Esophagus squamous epithelium (tissue), 5 donors: ENCODE data around the gene CACHD1. TPM values are rescaled to one million over a fixed set of nuclear protein-coding genes. Genes with fewer than 3 reads are reported as not detected.

Source experiments
- DNase-seq: peaks from one replicate; lab custom pipeline; 2025; lab: John Stamatoyannopoulos, UW
- H3K27ac ChIP-seq, 4 donors: fragments of 200-600 bp; sonication (generic); one replicate each; pipeline ENCODE4 v1.5.1; 2016 to 2019; ENCODE audit warnings: mild to moderate bottlenecking in 1 of 4
- H3K27me3 ChIP-seq, 4 donors: fragments of 200-600 bp; sonication (generic); 1 replicate in 3 of 4; 2 replicates in 1 of 4; pipeline versions ENCODE4 v1.5.1 to v1.6.0; 2017 to 2021; ENCODE audit warnings: antibody characterized with exemption in 1 of 4
- H3K36me3 ChIP-seq, 3 donors: fragments of 200-600 bp; sonication (generic); one replicate each; pipeline ENCODE4 v1.5.1; 2016 to 2019
- H3K4me1 ChIP-seq, 3 donors: fragments of 200-600 bp; sonication (generic); one replicate each; pipeline ENCODE4 v1.5.1; 2017 to 2019
- H3K4me3 ChIP-seq, 4 donors: fragments of 200-600 bp; sonication (generic); 1 replicate in 3 of 4; 2 replicates in 1 of 4; pipeline ENCODE4 v1.5.1; 2016 to 2019; ENCODE audit warnings: mild to moderate bottlenecking in 2 of 4, moderate library complexity in 1 of 4
- H3K9me3 ChIP-seq, 3 donors: fragments of 200-600 bp; sonication (generic); one replicate each; pipeline ENCODE4 v1.5.1; 2016 to 2019
- CTCF ChIP-seq, 6 experiments: fragments of 450-650 bp in 4 of 6; fragments of 200-600 bp in 2 of 6; sonication (generic) in 2 of 6; IDR thresholded peaks; one replicate each; pipeline ENCODE4 v1.5.1; 2016 to 2019; ENCODE audit warnings: antibody characterized with exemption in 6 of 6, mild to moderate bottlenecking in 4 of 6, moderate library complexity in 4 of 6
- POLR2A ChIP-seq, 4 donors: fragments of 450-650 bp; IDR thresholded peaks; one replicate each; pipeline ENCODE4 v1.6.1; 2017; ENCODE audit warnings: antibody characterized with exemption in 4 of 4, mild to moderate bottlenecking in 4 of 4, moderate library complexity in 3 of 4
- WGBS, 2 donors: methylation state at CpG; one replicate each; pipeline ENCODE4 v1.1.5; 2018; 5-methylcytosine and 5-hydroxymethylcytosine counted together
- intact Hi-C: fragments of 100-400 bp; cut with DNase I; formaldehyde crosslinking; loops from one replicate; pipeline ENCODE4 v1.15.0; 2022
- total RNA-seq, 4 donors: library from RNA; depleted of rRNA; stranded (reverse); fragments of >200 nt; gene quantifications; one replicate each; pipeline ENCODE4 v1.1.0, GENCODE V29; 2016
- donor health status: DM: yes; HTN: yes; CAD: no.

CACHD1 gene
- total RNA-seq, 4 donors from 2014 or later: 1.9 to 14.5 (median 4.1) TPM

DNA sequence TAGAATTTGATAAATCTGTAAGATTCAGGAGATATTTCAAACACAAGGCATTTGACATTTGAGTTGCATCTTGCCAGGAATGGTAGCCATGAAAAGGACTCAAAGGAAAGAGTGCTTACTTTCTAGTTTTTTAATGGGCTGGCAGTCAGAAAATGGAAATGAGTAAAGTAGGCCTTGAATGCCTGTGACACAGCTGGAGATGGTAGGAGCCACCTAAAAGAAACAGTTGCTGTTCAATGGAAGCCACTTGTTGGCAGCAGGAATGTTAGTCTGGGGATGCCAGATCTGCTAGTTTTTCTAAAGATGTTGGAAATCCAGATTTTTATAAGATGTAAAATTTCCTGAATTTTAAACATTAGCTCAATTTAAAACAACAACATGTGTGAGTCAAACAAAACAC, 43.6 kb downstream of the CACHD1 start:
- H3K27ac ChIP-seq: peak overlapping the region; percentile 42 to 69 (median 64)
- no peak overlapping the region for H3K4me3 ChIP-seq
- DNase-seq: no peak
- H3K9me3 ChIP-seq: no peaks in the 10 kb centered on the region
- TF ChIP-seq CTCF (IDR thresholded peaks at IDR 0.05) (no peak), POLR2A (IDR thresholded peaks at IDR 0.05) (no peak)
- H3K4me1 ChIP-seq: peaks cover 5 to 76% (median 47%) of the 10 kb centered on the region in 3 donors
- H3K36me3 ChIP-seq: no peaks in the 10 kb centered on the region
- intact Hi-C loops: no loop called here
- H3K27me3 ChIP-seq: no peaks in the 10 kb centered on the region

GRCh38 chr1:64514197-64514765, 44.4 kb downstream of the CACHD1 start:
- H3K4me3 ChIP-seq: no peak overlapping the region
- H3K9me3 ChIP-seq: no peaks in the 10 kb centered on the region
- no peak for DNase-seq
- WGBS, 2 donors: 0 to 12% methylated on average over 1 of the region's 1 CpG
- H3K36me3 ChIP-seq: no peaks in the 10 kb centered on the region
- H3K27me3 ChIP-seq: no peaks in the 10 kb centered on the region
- intact Hi-C loops: no loop called here
- peak overlapping the region; percentile 42 to 69 (median 64) for H3K27ac ChIP-seq
- TF ChIP-seq CTCF (IDR thresholded peaks at IDR 0.05) (no peak), POLR2A (IDR thresholded peaks at IDR 0.05) (no peak)
- peaks cover 5 to 73% (median 47%) of the 10 kb centered on the region in 3 donors for H3K4me1 ChIP-seq

DNA sequence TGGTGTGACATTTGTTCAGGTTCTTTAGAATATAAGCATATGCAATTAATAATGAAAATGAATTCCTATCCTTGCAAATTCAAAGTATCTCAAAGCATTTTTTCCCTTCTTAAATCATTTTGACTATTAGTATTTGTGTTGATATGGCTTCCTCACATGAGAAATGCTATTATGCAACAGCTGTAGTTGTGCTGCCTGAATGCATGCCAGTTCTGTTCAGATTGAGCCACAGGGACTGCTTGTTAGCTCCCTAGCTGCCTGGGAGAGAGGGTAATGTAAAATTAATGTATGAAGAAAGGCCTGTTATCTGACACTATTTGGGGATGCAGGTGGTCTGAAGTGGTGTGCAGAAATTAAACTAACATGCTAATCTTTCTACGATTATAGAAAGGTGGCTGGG, 45.5 kb downstream of the CACHD1 start:
- Histone ChIP-seq H3K27ac (peak overlapping the region in 3 of 4 donors; percentile 61 to 69 (median 66)), H3K36me3 (no peaks in the 10 kb centered on the region), H3K4me1 (peaks cover 5 to 84% (median 53%) of the 10 kb centered on the region in 3 donors), H3K4me3 (no peak overlapping the region), H3K9me3 (no peaks in the 10 kb centered on the region), H3K27me3 (no peaks in the 10 kb centered on the region)
- TF ChIP-seq POLR2A (IDR thresholded peaks at IDR 0.05) (no peak), CTCF (IDR thresholded peaks at IDR 0.05) (no peak)
- 0% methylated on average over 1 of the region's 1 CpG for WGBS, 2 donors
- no peak for DNase-seq
- intact Hi-C loops: no loop called here

DNA sequence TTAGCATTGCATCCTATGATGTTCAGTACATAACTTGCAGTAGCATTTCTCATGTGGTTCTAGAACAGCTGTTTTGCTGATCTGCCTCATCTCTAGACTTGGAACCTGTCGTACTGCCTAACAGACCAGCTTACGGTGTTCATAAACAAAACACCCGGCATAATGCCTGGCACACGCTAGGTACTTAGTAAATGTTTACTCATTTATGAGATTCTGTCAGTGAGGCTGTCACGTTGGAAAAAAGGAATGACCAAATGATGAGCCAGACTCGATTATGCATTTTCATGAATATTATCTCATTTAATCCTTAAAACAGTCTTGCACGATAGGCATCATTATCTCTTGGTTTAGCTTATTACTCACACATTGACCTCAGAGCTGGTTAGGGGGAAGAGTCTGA, 46.4 kb downstream of the CACHD1 start:
- intact Hi-C loops: no loop called here
- TF ChIP-seq POLR2A (IDR thresholded peaks at IDR 0.05): no peak
- TF ChIP-seq CTCF (IDR thresholded peaks at IDR 0.05): no peak
- no peak for DNase-seq
- H3K4me3 ChIP-seq: no peak overlapping the region
- H3K27me3 ChIP-seq: no peaks in the 10 kb centered on the region
- H3K27ac ChIP-seq: peak overlapping the region in 2 of 4 donors; percentile 37 to 69
- no peaks in the 10 kb centered on the region for H3K9me3 ChIP-seq
- no peaks in the 10 kb centered on the region for H3K36me3 ChIP-seq
- 29 to 42% methylated on average over 7 of the region's 7 CpGs for WGBS, 2 donors
- H3K4me1 ChIP-seq: peaks cover 5 to 79% (median 53%) of the 10 kb centered on the region in 3 donors

DNA sequence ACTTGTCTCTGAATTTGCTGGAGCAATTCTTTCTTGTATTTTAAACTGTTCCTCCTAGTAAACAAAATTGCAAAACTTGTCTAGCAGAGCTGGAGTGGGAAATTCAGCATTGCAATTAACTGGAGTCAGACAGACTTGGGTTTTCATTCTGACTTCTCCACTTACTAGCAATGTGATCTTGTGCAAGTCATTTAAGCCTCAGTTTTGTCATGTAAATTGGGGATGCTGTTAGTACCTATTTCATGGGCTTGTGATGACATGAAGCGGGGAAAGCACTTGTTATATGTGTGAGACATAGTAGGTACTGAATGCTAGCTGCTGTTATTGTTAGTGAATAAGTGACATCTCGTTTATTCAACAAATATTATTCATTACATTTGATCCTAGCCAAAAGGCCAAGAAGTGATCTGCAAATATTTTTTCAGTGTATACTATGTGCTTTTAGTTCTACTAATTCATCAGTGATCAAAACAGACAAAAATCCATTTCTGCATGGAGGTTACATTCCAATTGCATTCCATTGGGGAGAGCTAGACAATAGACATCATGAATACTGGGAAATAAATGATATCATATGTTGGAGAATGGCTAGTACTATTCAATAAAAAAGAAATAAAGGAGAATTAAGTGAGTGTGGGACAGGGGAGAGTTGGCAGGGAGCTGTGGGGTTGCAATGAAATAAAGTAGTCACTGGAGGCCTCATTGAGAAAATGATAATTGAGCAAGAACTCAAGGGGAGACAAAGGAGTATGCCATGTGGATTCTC, 47.1 kb downstream of the CACHD1 start:
- Histone ChIP-seq H3K4me1 (peaks cover 5 to 72% (median 53%) of the 10 kb centered on the region in 3 donors), H3K27me3 (no peaks in the 10 kb centered on the region), H3K27ac (peak overlapping the region in 1 of 4 donors; percentile 69), H3K36me3 (no peaks in the 10 kb centered on the region), H3K9me3 (no peaks in the 10 kb centered on the region), H3K4me3 (no peak overlapping the region)
- no peak for DNase-seq
- TF ChIP-seq POLR2A (IDR thresholded peaks at IDR 0.05) (no peak), CTCF (IDR thresholded peaks at IDR 0.05) (no peak)
- WGBS, 2 donors: 32 to 42% methylated on average over 2 of the region's 2 CpGs
- intact Hi-C loops: no loop called here
